Endothelial cell of umbilical vein (primary cell): Measurements from ENCODE around the gene TJP1. TPM values are rescaled to one million over a fixed set of nuclear protein-coding genes. Genes with fewer than 3 reads are reported as not detected.

Experiments
- BruUV-seq: library from RNA; stranded (reverse); fragments of 400-500 nt; replicated peaks from 2 replicates; lab custom pipeline; 2021; lab: Mats Ljungman, UMichigan
- CTCF ChIA-PET: fragments of 300-600, 350-600 bp; sonication (Branson Sonifier 250); formaldehyde crosslinking; loops from one replicate; lab custom pipeline; 2021; ENCODE audit warnings: antibody characterized with exemption, inconsistent platforms; lab: Charles Lee
- POLR2A ChIA-PET: fragments of 300-600, 350-600 bp; sonication (Branson Sonifier 250); formaldehyde crosslinking; loops from one replicate; lab custom pipeline; 2021; ENCODE audit warnings: antibody characterized with exemption, inconsistent platforms; lab: Charles Lee
- DNase-seq: peaks from one replicate; pipeline ENCODE4 v3.0.0-alpha.2; 2011; ENCODE audit warnings: low read depth, low spot score
- FAIRE-seq: peaks from 2 replicates; lab custom pipeline; 2011; peaks lifted over from hg19 to GRCh38; lab: Jason Lieb, UNC
- H2AFZ ChIP-seq: 2 replicates; pipeline ENCODE4 v1.6.0; 2012; ENCODE audit warnings: low read depth, low read length, control low read depth, inconsistent platforms
- H3K27ac ChIP-seq: 2 replicates; pipeline ENCODE4 v1.5.1; 2011; ENCODE audit warnings: low read depth, mild to moderate bottlenecking, control low read depth, low read length, moderate library complexity; ENCODE audit not compliant: insufficient read depth
- H3K27me3 ChIP-seq, 2 experiments: 2 replicates each; pipeline versions ENCODE4 v1.6.0 to v1.6.1; 2011; ENCODE audit warnings: low read length in 2 of 2, mixed read lengths in 1 of 2; ENCODE audit not compliant: control insufficient read depth in 2 of 2, insufficient read depth in 2 of 2
- H3K36me3 ChIP-seq, 2 experiments: 2 replicates in 1 of 2; 3 replicates in 1 of 2; pipeline ENCODE4 v1.5.1; 2011; ENCODE audit warnings: low read length in 2 of 2, mild to moderate bottlenecking in 1 of 2, moderate library complexity in 1 of 2; ENCODE audit not compliant: control insufficient read depth in 2 of 2, insufficient read depth in 2 of 2; ENCODE audit errors: extremely low read depth in 1 of 2
- H3K4me1 ChIP-seq: 3 replicates; pipeline ENCODE4 v1.5.1; 2011; ENCODE audit warnings: mild to moderate bottlenecking, low read length; ENCODE audit not compliant: control insufficient read depth, insufficient read depth; ENCODE audit errors: extremely low read depth
- H3K4me2 ChIP-seq: 2 replicates; pipeline ENCODE4 v1.6.1; 2011; ENCODE audit warnings: low read length, control low read depth, mixed read lengths; ENCODE audit not compliant: insufficient read depth
- H3K4me3 ChIP-seq, 3 experiments: fragments of 200-600 bp in 1 of 3; sonication (generic), shearing (Covaris generic) in 1 of 3; replicated peaks in 1 of 3; 2 replicates each; pipeline ENCODE4 v1.5.1; 2011 to 2016; ENCODE audit warnings: control low read depth in 3 of 3, low read length in 3 of 3, mild to moderate bottlenecking in 2 of 3, inconsistent platforms in 1 of 3, low read depth in 1 of 3, moderate library complexity in 1 of 3; ENCODE audit not compliant: insufficient read depth in 1 of 3
- H3K79me2 ChIP-seq: 2 replicates; pipeline ENCODE4 v1.6.0; 2012; ENCODE audit warnings: low read length, inconsistent platforms; ENCODE audit not compliant: control insufficient read depth, insufficient read depth
- H3K9ac ChIP-seq: replicated peaks from 2 replicates; pipeline ENCODE3; 2011; ENCODE audit warnings: low read length, control low read depth; ENCODE audit not compliant: insufficient read depth; ENCODE audit errors: extremely low read depth
- H3K9me1 ChIP-seq: replicated peaks from 3 replicates; pipeline ENCODE4 v1.6.0; 2011; ENCODE audit warnings: mild to moderate bottlenecking, low read length; ENCODE audit not compliant: control insufficient read depth, insufficient read depth; ENCODE audit errors: extremely low read depth
- H3K9me3 ChIP-seq: replicated peaks from 2 replicates; pipeline ENCODE4 v1.5.1; 2012; ENCODE audit warnings: low read length, inconsistent platforms; ENCODE audit not compliant: control insufficient read depth, insufficient read depth
- H4K20me1 ChIP-seq: replicated peaks from 2 replicates; pipeline ENCODE3; 2011; ENCODE audit warnings: mild to moderate bottlenecking, low read length; ENCODE audit not compliant: control insufficient read depth, insufficient read depth; ENCODE audit errors: extremely low read depth
- EZH2 ChIP-seq: IDR thresholded peaks from 2 replicates; pipeline ENCODE4 v1.6.1; 2012; ENCODE audit warnings: borderline replicate concordance, low read depth, mild to moderate bottlenecking, moderate library complexity, low read length, inconsistent platforms; ENCODE audit not compliant: severe bottlenecking
- FOS ChIP-seq: IDR thresholded peaks from 2 replicates; pipeline ENCODE4 v1.6.1; 2011; ENCODE audit warnings: mild to moderate bottlenecking, low read length, moderate library complexity, borderline replicate concordance; ENCODE audit not compliant: insufficient read depth
- GATA2 ChIP-seq: IDR thresholded peaks from 2 replicates; pipeline ENCODE4 v1.7.0; 2011; ENCODE audit warnings: low read depth, mild to moderate bottlenecking, moderate library complexity, mixed read lengths, low read length; ENCODE audit not compliant: insufficient read length, insufficient read depth
- MYC ChIP-seq: IDR thresholded peaks from one replicate; pipeline ENCODE4 v1.6.1; 2011; ENCODE audit warnings: mild to moderate bottlenecking, low read depth, low read length
- POLR2AphosphoS5 ChIP-seq: IDR thresholded peaks from 2 replicates; pipeline ENCODE4 v1.6.1; 2012; ENCODE audit warnings: low read depth, mild to moderate bottlenecking, control low read depth, low read length, moderate library complexity; ENCODE audit not compliant: insufficient read depth
- dilution Hi-C: fragments of 300-500 bp; cut with MboI; formaldehyde crosslinking; loops from one replicate; pipeline ENCODE4 v1.15.0; 2019; ENCODE audit warnings: low sequenced_read_pairs; ENCODE audit not compliant: extremely low pct_ligation_motif_present
- intact Hi-C: fragments of 100-400 bp; cut with micrococcal nuclease; formaldehyde crosslinking; loops from one replicate; pipeline ENCODE4 v1.10.0; 2022
- polyA plus RNA-seq, 4 experiments: library from polyadenylated mRNA; depleted of rRNA in 3 of 4; stranded (reverse) in 3 of 4; unstranded in 1 of 4; fragments of >200 nt; gene quantifications; 2 replicates each; pipeline versions ENCODE4 v1.2.1 to v1.2.3, GENCODE V29; 2011 to 2012; ENCODE audit warnings: missing spikeins in 1 of 4
- total RNA-seq: library from RNA; stranded (reverse); gene quantifications from 2 replicates; pipeline ENCODE4 v1.2.3, GENCODE V29; 2021

Gene TJP1
- total and polyA plus RNA-seq, 2 donors (not counting 3 experiments of a cell fraction or from before 2014, with no cell fraction given): 45.6 to 128 TPM

DNA sequence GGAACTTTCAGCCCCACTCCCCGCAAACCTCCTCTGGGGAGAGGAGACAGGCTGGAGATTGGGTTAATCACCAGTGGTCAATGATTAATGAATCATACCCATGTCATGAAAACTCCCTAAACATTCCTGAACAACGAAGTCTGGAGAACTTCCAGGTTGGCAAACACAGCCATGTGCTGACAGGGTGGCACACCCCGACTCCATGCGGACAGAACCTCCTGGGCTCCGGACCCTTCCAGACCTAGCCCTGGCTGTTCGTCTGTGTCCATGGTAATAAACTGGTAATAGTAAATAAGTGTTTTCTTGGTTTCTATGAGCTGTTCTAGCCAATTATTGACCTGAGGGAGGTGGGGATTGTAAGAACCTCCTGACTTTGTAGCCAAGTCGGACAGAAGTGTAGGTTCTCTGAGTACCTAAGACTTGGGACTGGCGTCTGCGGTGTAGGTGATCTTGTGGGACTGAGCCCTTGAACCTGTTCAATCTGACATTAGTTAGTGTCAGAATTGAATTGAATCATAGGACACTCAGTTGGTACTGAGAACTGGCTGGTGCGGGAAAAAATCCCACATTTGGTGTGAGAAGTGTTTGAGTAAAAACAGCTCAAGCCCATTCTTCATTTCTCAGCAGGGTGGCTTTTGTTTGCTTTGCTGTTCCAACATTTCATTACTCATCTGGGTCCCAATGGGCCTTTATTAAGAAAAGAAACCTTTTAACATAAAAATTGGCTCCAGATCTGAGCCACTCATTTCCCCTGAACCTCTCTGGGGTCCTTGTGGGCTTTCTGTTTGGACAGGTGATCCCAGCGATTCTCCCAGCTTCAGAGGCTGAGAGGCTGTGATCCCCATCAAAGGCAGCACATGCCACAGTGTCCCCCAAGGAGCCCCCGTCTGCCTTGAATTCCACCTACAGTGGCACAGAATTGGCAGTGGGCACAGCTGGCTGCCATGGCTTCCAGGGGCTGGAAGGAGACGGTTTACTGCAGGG is 151.0 kb downstream of the TJP1 start:
- dilution Hi-C loops (loop anchor here (10.0 kb wide), 1 partner anchor 154 kb away; the partner anchor contains the start of gene TJP1), intact Hi-C loops (loop anchor here (5.0 kb wide), 2 partner anchors 256 to 406 kb away; no protein-coding TSS in a partner anchor)
- FAIRE-seq (no peak), DNase-seq (peak; percentile 26)
- no peaks in the 10 kb centered on the region for H3K36me3 ChIP-seq
- ChIA-PET POLR2A (no interaction called here), CTCF (interaction anchor here (1.1 to 6.6 kb wide), 3 partner anchors 31 to 404 kb away, joined by 3 to 70 read pairs (median 5); no protein-coding TSS in a partner anchor)
- no peaks in the 10 kb centered on the region for H3K79me2 ChIP-seq
- no peaks in the 10 kb centered on the region for H3K9me3 ChIP-seq
- no peak overlapping the region for H3K4me3 ChIP-seq
- peak overlapping the region; percentile 18 for H2AFZ ChIP-seq
- H3K9ac ChIP-seq: no peak overlapping the region
- TF ChIP-seq POLR2AphosphoS5 (no peak), FOS (peak; percentile 57), MYC (no peak), EZH2 (no peak), GATA2 (no peak)
- H4K20me1 ChIP-seq: no peaks in the 10 kb centered on the region
- no peaks in the 10 kb centered on the region for H3K27me3 ChIP-seq
- peaks cover 2% of the 10 kb centered on the region for H3K4me1 ChIP-seq
- no peaks in the 10 kb centered on the region for H3K9me1 ChIP-seq
- BruUV-seq: no TSS peak
- H3K27ac ChIP-seq: no peak overlapping the region
- no peak overlapping the region for H3K4me2 ChIP-seq
